Retina (tissue), 1 donor: Measurements from ENCODE around the gene TRIM24.
"Not testable (repeated sequence)": the region's sequence is repeated elsewhere in the genome, so short reads cannot be mapped to it uniquely, and the experiment has no call there.

Experiments
- DNase-seq: peaks from one replicate; pipeline ENCODE4 v3.0.0-alpha.2; 2016

Gene TRIM24

GRCh38 chr7:138460649-138461607, 869 bp downstream of the TRIM24 start:
- peak; percentile 90 for DNase-seq

- DNase-seq = not testable (repeated sequence)
Observed at GRCh38 chr7:138463291-138463618, 3.2 kb downstream of the TRIM24 start.

DNA sequence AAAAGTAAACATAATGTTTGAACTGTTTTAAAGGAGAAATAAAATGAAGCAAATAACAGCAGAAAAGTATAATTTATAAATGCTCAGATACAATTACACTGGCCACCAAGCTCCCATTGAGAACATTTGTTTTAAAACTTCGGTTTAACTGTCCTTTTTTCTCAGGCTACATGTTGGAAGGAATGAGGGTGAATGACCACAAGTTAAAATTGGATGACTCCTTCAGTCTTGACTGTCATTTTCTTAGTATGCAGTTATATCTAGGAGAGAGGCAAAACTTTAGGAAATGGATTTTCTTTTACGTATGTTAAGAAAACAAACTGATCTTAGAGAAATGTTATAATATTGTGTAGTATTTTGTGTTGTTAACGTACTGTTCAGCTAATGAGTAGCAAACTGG, 5.0 kb downstream of the TRIM24 start:
- DNase-seq = no peak

DNA sequence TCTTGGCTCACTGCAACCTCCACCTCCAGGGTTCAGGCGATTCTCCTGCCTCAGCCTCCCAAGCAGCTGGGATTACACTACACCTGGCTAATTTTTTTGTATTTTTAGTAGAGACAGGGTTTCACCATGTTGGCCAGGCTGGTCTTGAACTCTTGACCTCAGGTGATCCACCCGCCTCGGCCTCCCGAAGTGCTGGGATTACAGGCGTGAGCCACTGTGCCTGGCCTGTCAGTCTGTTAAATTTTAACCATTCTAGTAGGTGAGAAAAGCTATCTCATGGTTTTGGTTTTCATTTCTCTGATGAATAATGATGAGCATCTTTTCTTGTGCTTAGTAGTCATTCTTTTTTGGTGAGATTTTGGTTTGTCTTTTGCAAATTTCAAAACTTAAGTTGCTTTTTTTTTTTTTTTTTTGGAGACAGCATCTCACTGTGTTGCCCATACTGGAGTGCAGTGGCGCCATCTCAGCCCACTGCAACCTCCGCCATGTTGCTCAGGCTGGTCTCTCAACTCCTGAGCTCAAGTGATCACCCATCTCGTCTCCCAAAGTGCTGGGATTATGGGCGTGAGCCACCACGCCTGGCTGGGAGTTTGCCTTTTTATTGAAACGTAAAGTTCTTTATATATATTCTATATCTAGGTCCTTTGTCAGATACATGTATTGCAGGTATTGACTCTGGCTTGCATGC, 6.2 kb downstream of the TRIM24 start:
- not testable (repeated sequence) for DNase-seq

GRCh38 chr7:138468244-138469123, 8.4 kb downstream of the TRIM24 start:
- DNase-seq = no peak

GRCh38 chr7:138470391-138471157, 10.5 kb downstream of the TRIM24 start:
- DNase-seq = no peak

GRCh38 chr7:138472292-138473079, 12.4 kb downstream of the TRIM24 start:
- no peak for DNase-seq

DNA sequence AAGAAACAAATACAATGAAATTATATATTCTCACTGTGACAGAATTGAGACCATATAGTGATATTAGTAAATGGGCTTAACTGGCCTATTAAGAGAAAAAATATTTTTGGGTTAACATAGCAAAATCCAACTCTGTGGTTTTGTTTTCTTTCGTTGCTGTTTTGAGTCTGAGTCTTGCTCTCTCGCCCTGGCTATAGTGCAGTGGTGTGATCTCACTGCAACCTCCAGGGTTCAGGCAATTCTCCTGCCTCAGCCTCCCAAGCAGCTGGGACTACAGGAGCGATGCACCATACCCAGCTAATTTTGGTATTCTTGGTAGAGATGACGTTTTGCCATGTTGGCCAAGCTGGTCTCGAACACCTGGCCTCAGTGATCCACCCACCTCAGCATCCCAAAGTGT, 15.3 kb downstream of the TRIM24 start:
- DNase-seq = no peak

GRCh38 chr7:138477081-138477578, 17.1 kb downstream of the TRIM24 start:
- no peak for DNase-seq

DNA sequence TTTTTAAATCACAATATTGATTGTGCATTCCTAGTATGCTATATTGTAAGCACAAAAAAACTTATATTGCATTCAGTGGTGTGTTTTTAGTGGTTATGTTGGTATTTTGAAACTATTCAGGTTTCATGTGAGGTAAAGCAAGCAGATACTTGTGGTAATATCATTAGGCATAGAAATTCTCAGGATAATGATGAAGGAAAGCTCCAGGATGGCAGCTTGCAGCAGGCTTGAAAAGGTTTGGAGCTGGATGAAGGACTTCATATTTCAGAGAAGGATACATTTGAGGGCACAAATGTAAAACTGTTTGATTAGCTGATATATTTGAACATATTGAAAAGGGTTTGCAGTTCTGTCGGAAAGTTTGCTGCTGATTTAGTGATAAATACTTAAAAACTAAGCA, 17.5 kb downstream of the TRIM24 start:
- DNase-seq = no peak

DNA sequence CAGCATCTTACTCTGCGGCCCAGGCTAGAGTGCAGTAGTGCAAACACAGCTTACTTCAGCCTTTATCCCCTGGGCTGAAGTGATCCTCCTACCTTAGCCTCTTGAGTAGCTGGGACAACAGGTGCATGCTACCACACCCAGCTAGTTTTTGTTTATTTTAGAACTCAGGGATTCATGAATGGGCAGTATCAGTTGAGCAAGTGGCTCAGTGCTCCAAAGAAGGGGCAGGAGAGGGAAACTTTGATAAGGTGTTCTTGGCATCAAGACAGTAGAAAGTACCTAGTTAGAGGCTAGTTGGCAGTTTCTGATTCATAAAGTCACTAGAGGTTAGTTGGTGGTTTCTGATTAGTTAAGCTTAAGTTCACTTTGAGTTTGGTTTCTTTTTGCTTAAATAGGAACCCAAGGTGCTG, 18.4 kb downstream of the TRIM24 start:
- no peak for DNase-seq

DNA sequence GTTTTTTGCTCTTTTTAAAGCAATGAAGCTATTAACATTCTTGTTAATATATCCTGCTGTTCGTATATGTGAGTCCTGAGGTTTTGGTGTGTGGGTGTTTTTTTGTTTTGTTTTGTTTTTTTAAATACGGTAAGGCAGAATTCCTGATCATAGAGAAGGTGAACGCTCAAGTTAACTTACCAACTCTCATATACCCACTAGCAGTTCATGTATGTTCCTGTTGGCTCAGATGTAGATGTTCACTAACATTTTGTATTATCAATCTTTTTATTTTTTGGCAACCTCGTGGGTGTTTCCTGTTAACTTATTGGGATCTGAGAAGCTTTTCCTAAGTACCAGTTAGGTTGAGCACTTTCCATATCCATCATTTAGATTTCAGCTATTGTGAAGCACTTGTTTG, 20.5 kb downstream of the TRIM24 start:
- DNase-seq = no peak

GRCh38 chr7:138481447-138482380, 21.7 kb downstream of the TRIM24 start:
- DNase-seq = no peak

GRCh38 chr7:138483531-138483930, 23.5 kb downstream of the TRIM24 start:
- DNase-seq = no peak

DNA sequence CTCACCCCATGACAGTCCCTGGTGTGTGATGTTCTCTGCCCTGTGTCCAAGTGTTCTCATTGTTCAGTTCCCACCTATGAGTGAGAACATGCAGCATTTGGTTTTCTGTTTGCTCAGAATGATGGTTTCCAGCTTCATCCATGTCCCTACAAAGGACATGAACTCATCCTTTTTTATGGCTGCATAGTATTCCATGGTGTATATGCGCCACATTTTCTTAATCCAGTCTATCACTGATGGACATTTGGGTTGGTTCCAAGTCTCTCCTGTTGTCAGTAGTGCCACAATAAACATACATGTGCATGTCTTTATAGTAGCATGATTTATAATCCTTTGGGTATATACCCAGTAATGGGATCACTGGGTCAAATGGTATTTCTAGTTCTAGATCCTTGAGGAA, 25.4 kb downstream of the TRIM24 start:
- DNase-seq = not testable (repeated sequence)

- not testable (repeated sequence) for DNase-seq
Observed at GRCh38 chr7:138489139-138489538, 29.1 kb downstream of the TRIM24 start.

DNA sequence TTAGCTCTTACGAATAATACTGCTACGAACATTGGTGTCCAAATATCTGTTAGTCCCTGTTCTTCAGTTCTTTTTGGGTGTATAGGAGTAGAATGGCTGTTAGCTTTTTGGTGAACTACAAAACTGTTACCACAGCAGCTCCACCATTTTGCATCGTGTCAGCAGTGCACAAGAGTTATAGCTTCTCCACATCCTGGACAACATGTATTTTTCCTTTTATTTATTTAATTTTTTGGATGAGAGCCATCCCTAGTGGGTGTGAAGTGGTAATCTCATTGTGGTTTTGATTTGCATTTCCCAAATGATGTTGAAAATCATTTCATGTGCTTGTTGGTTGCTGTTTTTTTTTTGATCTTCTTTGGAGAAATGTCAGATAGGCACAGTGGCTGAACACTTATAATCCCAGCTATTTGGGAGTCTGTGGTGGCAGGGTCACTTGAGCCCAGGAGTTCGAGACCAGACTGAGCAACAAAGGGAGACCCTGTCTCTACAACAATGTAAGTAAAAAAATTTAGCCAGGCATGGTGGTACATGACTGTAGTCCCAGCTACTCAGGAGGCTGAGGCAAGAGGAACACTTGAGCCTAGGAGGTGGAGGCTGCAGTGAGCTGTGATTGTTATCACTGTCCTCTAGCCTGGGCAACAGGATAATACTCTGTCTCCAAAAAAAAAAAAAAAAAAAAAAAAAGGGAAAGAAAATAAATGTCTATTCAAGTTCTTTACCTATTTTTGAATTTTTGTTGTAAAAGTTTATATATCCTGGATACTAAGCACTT, 31.7 kb downstream of the TRIM24 start:
- no peak for DNase-seq

DNA sequence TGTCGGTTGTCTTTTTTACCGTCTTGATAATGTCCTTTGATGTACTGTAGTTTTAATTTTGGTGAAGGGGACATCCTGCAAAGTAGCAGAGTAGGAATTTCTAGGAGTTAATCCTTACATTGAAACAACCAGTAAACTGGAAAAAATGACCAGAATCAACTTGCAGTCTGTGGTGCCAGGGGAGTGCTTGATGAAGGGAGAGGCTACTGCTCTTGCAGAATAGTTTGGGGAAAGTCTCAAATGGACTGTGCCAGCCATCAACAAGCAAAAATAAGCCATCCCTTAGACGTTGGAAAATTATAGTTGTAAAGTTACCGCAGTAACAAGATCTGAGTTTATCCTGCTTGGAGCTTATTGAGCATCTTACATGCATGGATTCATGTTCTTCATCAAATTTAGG, 32.4 kb downstream of the TRIM24 start:
- DNase-seq = no peak

- DNase-seq = peak; percentile 30
Observed at GRCh38 chr7:138493535-138493934, 33.5 kb downstream of the TRIM24 start.
